MM.1S (cell line): ENCODE data around the gene TMCC1.

Experiments used
- CTCF ChIP-seq: fragments of 300-600 bp; sonication (generic); IDR thresholded peaks from 2 replicates; pipeline ENCODE4 v1.5.1; 2016; ENCODE audit warnings: antibody characterized with exemption, low read length, mixed read lengths
- EZH2 ChIP-seq: fragments of 300-600 bp; sonication (generic); optimal IDR thresholded peaks from 2 replicates; pipeline ENCODE3; 2017; ENCODE audit warnings: low read depth, mild to moderate bottlenecking, antibody characterized with exemption, low read length, mixed read lengths
- EZH2phosphoT487 ChIP-seq: fragments of 300-600 bp; sonication (generic); IDR thresholded peaks from 2 replicates; pipeline ENCODE4 v1.6.1; 2018; ENCODE audit warnings: antibody characterized with exemption, low read length

- no peak for TF ChIP-seq EZH2
- TF ChIP-seq CTCF: no peak
- TF ChIP-seq EZH2phosphoT487: no peak
Measured at GRCh38 chr3:129820587-129820986, 72.9 kb downstream of the TMCC1 start.
